ENCODE data around the gene ANKMY1.

Gene ANKMY1

DNA sequence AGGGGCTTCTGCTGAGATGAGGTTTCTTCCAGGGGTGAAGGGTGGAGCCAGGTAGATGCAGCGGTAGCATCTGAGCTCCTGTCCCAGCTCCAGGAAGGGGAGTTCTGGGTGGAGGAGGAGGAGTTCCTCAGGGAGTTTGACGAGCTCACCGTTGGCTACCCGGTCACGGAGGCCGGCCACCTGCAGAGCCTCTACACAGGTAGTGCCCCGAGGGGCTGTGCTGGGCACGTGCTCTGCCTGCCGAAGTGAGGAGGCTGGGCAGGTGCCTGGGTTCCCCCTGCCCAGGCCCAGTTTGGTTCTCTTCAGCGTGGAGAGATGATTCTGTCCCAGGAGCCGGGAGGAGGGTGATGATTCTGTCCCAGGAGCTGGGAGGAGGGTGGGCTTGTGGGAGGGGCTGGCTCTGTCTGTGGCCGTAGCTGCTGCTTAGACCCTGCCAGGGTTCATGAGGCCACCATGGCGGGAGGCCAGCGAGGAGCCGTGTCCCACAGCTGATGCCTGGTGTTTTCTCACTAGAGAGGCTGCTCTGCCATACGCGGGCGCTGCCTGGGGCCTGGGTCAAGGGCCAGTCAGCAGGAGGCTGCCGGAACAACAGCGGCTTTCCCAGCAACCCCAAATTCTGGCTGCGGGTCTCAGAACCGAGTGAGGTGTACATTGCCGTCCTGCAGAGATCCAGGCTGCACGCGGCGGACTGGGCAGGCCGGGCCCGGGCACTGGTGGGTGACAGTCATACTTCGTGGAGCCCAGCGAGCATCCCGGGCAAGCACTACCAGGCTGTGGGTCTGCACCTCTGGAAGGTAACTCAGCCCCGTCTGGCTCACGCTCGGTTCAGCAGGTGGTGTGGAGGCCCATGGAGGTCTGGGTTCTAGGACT lies 37.0 kb upstream of the ANKMY1 start:
- no peak for DNase-seq (ENCODE audit: low read depth in 2 of 3, low spot score in 2 of 3)

DNA sequence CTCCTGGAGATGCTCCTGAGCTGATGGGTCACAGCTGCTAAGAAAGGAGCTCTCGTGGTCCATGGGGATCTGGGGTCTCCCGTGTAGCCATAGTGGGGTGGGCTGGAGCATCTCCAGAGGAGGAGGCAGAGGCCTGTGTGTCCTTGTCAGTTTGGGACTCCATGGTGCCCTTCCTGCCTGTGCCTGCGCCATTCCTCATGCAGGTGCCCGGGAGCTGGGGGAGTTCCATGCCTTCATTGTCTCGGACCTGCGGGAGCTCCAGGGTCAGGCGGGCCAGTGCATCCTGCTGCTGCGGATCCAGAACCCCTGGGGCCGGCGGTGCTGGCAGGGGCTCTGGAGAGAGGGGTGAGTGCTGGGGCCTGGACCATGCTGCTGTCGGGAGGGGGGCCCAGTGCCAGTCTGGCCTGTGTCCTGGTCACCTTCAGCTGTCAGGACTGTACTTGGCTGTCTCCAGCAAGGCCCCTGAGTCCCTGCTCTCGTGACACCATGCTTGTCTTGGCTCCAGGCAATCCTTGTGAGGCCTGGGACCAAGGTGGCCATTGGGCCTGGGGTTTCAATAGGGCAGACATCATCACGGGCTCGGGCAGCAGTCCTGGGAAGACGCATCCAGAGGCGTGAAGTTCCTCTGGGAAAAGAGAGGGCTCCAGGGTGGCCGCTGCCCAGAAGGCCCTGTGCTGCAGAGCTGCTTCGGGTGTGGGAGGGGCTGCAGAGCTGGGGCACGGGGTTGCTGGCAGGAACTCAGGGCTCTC lies 36.1 kb upstream of the ANKMY1 start:
- DNase-seq (ENCODE audit: low read depth in 2 of 3, low spot score in 2 of 3), result no peak

DNA sequence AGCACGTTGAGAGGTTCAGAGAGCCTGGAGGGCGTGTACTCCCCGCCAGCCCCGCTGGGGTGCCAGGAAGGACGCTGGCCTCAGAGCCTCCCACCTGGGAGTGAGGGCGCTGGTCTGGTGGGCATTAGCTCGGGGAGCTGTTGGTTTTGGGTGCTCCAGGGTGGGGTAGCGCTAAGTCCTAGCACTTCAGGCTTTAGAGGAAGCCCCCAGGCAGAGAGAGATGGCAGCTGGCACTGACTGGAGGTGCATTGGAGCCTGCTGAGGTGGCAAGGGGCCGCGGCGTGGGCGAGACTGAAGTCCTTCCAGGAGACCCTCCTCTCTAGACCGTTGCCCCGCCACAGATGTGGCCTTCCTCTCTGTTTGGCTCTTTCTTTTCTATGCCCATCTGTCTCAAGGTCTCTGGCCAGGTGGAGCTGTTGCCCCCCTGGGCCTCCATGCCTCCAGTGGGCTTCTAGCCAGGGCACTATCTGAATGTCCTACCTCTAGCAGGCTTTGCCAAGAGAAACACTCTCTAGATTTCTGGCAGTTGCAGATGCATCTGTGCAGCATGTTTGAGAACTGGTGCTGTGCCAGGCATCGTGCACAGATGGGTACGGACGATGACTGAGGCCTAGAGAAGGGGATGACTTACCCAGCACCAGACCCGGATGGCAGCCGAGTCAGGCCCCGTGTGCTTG lies 35.4 kb upstream of the ANKMY1 start:
- no peak for DNase-seq (ENCODE audit: low read depth in 2 of 3, low spot score in 2 of 3)

DNA sequence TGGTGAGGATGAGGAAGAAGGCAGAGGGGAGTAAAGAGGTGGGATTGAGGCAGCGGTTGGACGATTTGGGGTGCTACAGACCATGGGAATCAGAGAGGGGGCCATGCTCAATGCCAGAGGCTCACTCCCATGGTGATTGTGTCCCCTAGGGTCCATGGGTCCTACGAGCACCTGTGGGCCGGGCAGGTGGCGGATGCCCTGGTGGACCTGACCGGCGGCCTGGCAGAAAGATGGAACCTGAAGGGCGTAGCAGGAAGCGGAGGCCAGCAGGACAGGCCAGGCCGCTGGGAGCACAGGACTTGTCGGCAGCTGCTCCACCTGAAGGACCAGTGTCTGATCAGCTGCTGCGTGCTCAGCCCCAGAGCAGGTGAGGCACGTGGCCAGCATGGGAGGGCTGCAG lies 34.0 kb upstream of the ANKMY1 start:
- no peak for DNase-seq (ENCODE audit: low read depth in 2 of 3, low spot score in 2 of 3)

DNA sequence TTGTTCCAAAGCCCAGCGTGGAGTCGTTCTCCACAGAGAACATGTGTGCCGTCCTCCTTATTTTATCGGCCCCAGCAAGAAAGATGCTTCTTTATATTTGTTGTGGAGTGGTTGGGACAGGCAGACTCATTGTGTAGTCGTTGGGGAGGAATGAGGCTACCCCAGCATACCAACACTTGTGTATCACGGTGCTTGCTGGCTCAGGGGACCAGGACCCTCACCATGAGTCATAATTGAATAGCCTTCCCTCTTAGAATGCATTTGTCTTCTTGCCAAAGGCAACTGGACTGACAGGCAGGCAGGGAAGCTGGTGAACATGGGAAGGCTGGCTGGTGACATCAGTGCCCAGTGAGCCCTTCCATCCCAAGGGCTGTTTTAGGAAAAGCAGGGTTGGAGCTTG lies 33.4 kb upstream of the ANKMY1 start:
- DNase-seq (ENCODE audit: low read depth in 2 of 3, low spot score in 2 of 3), result no peak

DNA sequence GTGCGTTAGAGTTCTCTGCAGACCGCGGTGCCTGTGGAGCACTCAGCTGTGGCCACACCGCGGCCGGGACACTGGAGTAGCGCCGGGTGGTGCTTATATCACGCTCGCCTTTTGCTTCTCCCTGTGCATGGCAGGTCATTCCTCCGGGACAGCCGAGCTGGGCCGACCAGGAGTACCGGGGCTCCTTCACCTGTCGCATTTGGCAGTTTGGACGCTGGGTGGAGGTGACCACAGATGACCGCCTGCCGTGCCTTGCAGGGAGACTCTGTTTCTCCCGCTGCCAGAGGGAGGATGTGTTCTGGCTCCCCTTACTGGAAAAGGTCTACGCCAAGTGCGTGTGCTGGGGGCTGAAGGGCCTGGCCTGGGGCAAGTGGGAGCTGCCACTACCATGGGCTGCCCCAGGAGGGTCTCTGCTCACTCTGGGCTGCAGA lies 32.9 kb upstream of the ANKMY1 start:
- DNase-seq (ENCODE audit: low read depth in 2 of 3, low spot score in 2 of 3), result no peak

DNA sequence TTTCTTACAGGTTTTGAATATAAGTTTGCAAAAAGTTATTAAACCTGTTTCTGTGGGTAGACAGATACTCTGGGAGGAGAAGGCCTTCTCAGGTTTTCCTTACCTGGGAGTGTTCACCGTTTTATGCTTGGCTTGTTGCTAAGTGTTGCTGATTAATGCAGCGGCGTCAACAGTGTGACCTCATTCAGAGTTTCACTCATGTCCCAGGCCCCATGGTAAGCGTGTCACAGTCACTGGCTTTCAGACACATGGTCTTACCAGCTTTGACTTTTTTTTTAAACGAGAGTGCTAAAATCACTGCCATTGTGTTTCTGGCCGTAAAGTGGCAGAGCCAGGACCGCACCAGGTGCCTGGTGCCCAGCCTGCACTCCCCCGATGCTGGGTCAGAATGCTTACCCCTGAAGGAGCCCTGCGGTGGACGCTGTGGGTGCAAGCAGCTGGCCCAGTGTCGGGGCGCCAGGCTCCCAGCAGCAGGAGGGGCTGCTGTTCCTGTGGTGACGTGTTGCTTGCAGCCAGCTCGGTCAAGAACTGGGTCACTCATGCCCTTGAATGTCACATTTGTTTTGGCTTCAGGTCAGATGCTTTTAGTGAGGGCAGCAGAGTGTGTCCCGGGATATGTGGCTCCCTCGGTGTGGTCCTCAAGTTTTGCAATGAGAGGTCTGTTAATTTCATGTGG lies 32.2 kb upstream of the ANKMY1 start:
- no peak for DNase-seq (ENCODE audit: low read depth in 2 of 3, low spot score in 2 of 3)

DNA sequence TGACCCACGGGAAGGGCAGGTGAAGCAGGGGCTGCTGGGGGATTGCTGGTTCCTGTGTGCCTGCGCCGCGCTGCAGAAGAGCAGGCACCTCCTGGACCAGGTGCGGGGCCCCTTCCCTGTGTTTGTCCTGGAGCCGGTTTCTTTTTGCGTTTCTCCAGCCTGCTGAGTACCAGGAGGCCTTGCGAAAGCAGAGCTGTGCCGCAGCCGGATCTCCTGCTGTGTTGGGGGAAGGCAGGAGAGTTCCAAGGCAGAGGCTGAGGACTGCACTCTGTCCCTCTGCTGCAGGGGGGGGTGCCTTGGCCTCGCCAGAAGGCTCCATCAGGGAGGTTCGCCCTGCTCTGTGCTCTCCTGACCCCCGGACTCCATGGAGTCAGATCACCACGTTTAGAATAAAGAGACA lies 31.6 kb upstream of the ANKMY1 start:
- DNase-seq (ENCODE audit: low read depth in 2 of 3, low spot score in 2 of 3), result no peak

DNA sequence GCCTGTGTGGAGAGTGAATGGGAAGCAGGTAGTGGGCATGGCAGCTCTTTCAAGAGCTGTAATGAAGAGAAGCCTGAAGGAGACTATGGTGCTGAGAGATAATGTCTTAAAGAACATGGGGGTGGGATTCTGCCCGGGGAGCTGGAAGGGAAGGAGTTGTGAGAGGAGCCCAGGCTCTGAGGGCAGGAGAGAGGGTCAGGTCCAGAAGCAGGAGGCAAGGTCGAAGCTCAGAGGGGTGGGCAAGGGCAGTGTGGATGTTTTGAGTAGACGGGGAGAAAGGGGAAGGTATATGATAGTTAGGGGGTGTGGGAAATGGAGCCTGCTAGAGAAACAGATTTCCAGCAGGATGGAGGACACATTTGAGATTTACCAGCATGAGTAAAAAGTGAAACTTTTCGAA lies 30.9 kb upstream of the ANKMY1 start:
- no peak for DNase-seq (ENCODE audit: low read depth in 2 of 3, low spot score in 2 of 3)

DNA sequence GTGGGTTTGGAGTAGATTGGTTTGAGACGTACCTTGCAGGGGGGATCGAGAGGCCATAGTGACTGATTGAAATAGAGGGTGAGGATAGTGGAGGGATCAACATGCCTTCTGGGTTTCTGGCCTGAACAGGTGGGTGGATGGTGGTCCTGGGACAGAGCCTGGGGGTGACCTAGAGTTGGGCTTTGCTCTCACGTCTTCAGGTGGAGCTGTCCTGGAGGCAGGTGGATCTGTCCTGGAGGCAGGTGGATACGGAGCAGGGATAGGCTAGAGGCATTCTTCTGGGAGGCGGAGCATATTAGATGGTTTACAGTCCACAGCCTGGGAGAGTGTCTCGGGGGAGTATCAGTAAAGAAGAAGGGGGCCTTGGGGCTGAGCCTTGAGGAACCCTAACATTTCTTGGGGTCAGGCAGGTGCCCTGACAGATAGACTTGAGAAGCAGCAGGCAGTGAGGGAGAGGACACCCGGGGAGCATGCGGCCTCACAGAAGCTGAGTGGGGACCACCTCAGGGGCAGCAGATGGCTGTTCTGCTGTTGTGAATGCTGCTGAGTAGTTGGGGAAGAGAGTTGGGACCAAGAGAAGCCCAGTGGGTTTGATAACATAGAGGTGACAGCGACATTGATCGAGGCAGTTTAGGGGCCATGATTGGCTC lies 30.3 kb upstream of the ANKMY1 start:
- no peak for DNase-seq (ENCODE audit: low read depth in 2 of 3, low spot score in 2 of 3)

DNA sequence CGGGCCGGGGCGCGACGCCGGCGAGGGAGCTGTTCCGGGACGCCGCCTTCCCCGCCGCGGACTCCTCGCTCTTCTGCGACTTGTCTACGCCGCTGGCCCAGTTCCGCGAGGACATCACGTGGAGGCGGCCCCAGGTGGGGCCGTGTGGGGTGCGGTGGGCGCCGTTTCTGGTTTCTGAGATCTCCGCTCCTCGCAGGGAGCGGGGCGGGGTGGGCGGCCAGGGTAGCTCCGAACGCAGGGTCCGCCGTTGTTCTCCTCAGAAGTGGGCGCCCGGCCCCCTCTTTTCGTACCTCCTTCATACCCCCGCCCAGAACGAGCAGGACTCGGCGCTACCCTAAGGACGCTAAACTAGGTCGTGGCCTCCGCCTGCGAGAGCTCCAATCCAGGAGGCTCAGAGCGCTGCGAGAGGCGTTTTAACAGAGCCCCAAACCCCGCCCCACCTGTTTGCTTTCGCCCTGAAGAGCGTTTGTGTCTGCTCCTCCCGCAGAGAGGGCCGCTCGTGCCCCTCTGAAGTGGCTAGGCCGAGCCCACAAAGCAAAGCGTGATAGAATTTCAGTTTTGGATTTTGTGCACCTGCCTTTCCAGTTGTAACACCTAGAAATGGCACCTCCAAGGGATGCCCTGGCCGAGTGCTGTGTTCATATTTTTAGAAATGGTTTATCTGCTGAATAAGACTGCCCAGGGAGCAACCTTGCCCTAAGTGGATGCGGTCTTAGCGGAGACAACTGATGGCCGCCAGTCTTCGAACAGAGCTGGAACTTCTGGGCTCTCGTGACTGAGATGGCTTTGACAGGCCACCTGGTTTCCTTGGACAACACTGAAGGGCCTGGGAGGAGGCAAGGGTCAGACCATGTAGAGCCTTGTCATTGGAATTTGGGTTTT lies 29.4 kb upstream of the ANKMY1 start:
- peak in 2 of 3 experiments; percentile 23 to 31 for DNase-seq (ENCODE audit: low read depth in 2 of 3, low spot score in 2 of 3)

DNA sequence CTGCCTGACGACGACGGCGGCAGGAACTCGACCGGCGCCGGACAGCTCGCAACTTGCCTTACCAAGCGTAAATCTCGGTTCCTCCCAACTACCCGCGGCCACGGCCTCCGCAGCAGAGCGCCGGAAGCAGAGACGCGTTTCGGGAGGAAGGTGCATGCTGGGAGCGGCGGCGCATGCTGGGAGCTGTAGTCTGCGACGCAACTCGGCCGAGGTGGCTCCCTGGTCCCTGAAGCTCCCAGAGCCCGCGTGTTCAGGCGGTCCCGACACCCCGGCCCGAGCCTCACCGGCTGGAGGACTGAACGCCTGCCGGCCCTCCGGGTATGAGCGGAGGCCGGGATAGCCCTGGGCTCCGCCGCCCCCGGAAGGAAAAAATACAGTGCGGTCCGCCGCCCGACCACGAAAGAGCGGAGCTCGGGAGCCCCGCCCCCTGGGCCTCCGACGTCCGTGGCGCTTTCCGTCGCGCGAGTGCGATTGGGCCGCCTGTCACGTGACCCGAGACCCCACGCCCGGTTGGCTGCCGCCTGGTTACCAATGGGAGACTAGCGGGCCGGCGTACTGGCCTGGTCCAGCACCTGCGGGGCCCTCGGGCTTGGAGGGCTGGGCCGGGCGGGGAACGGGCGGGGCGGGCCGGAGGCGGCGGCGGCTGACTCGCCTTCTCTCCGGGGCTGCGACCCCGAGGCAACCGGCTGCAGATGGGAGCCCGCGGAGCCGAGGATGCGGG lies 28.6 kb upstream of the ANKMY1 start, which contains the start of gene CAPN10:
Gene CAPN10, plus strand, starts transcription at position 537 of the 721 bp plus-strand sequence. Its CDS starts 178 bp downstream, at position 715.
- peak; percentile 87 to 95 (median 94) for DNase-seq (ENCODE audit: low read depth in 2 of 3, low spot score in 2 of 3)

DNA sequence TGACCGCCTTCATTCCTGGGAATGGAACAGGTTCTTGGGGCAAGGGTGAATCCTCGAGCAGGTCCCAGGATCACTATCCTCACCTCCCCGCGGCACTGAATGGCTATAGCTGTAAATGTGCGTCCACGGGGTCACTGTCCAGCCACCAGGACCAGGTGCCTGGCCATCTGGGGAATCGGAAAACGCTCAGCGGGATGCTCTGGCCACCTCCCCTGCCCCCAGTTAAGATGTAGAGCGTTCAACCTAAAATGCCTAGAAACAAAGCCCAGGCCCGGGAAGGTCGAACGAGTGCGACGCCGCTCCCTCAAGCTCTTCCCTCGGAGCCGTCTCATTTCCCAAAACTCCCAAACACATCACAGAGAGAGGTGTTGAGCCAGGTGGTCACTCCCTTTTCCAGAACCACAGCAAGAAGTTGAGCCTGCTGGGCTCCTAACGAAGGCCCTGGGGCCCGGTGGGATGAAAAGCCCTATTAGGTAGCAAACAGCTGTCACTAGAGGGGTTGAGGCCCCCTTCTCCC lies 28.0 kb upstream of the ANKMY1 start:
- no peak for DNase-seq (ENCODE audit: low read depth in 2 of 3, low spot score in 2 of 3)

DNA sequence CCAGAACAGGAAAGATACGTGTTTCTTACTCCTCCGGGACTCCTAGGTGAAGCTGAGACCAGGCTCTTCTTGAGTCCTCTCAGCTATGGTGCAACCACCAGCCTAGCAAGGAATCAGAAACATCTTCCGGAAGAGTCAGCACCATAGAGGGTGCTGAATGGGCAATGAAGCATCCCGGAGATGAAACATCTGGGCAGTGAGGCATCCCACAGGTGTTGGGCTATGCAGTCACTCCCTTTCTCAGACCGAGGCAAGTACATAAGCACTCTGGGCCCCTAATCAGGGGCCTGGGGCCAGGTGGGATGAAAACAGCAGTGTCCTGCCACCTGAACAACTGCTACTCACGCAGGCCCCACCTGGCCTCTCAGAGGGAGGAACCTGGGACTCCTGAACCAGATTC lies 27.3 kb upstream of the ANKMY1 start:
- DNase-seq (ENCODE audit: low read depth in 2 of 3, low spot score in 2 of 3), result no peak

DNA sequence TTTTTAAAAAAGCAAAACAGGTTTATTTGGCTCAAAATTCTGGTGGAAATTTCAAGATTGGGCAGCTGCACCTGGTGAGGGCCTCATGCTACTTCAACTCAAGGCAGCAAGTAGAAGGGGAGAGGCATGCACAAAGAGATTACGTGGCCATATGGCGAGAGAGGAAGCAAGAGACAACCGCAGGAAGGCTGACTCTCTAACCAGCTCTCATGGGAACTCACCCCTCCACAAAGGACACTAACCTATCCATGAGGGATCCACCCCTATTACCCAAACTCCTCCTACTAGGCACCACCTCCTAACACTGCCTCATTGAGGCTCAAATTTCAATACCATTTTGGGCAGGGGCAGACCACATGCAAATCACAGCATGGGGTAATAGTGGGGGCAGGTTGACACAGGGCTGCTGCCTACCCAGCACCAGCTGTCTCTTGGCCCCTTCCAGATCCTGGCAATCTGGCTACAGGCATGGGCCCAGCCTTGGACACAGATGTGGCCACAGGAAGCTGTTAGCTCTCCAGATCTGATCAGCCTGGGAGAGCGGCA lies 26.8 kb upstream of the ANKMY1 start:
- no peak for DNase-seq (ENCODE audit: low read depth in 2 of 3, low spot score in 2 of 3)

DNA sequence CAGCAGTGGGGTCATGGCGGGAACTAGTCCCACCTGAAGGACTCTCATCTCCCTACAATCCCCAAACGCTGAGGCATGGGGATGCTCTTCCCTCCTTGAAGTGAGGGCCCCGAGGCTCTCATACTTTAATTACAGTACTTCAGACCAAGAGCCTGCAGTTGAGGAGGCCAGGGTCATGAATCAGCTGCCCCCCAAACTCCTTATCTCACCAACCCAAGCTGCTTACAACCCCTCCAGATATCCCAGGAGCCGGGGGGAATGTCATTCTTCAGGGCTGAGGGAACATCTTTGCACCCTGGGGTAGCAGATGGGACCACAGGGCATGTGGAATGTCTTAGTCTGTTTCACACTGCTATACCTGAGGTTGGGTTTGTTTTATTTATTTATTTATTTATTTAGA lies 26.0 kb upstream of the ANKMY1 start:
- no peak for DNase-seq (ENCODE audit: low read depth in 2 of 3, low spot score in 2 of 3)

DNA sequence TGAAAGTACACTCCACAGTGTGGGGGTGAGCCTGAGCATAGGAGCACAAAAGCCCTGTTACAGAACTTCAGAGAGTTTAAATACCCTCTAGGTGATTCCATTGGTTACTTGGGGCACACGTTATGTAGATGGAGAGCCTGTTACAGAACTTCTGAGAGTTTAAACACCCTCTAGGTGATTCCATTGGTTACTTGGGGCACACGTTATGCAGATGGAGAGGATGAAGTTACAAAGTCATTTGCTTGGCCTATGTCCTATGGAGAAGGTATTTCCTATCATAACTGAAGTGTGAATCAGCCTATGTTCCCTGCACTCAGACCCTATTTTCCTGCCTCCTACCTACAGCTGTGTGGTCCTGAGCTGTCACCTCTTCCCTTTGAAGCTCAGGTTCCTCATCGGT lies 25.0 kb upstream of the ANKMY1 start:
- DNase-seq (ENCODE audit: low read depth in 2 of 3, low spot score in 2 of 3), result no peak

DNA sequence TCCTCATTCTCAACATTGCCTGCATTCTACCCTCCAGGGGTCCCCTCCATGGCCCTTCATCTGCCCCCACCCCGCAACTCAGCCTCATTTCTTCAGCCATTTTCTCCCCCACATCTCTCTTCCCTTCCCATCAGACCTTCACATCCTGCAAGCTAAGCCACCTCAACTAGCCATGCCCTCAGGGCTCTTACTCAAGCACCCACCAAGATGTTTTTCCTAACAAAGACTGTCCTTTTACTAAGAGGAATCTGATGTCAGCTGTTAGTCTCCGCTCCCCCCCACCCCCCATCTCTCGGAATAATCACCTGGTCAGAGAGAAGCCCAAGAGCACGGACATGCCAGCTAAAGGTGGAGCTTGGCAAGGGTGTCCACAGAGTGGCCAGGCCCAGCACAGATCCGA lies 24.0 kb upstream of the ANKMY1 start:
- no peak for DNase-seq (ENCODE audit: low read depth in 2 of 3, low spot score in 2 of 3)

Data from activated CD8-positive, alpha-beta memory T cell treated with anti-CD3 and anti-CD28 coated beads for 48 hours (primary cell).